Measurements from ENCODE around the gene CPEB3. TPM values are rescaled to one million over a fixed set of nuclear protein-coding genes. Genes with fewer than 3 reads are reported as not detected.
"Not testable (repeated sequence)": the region's sequence is repeated elsewhere in the genome, so short reads cannot be mapped to it uniquely, and the experiment has no call there.

Gene CPEB3
- total and polyA plus RNA-seq, 2 experiments from 2014 or later, result 5.0 to 8.3 TPM

DNA sequence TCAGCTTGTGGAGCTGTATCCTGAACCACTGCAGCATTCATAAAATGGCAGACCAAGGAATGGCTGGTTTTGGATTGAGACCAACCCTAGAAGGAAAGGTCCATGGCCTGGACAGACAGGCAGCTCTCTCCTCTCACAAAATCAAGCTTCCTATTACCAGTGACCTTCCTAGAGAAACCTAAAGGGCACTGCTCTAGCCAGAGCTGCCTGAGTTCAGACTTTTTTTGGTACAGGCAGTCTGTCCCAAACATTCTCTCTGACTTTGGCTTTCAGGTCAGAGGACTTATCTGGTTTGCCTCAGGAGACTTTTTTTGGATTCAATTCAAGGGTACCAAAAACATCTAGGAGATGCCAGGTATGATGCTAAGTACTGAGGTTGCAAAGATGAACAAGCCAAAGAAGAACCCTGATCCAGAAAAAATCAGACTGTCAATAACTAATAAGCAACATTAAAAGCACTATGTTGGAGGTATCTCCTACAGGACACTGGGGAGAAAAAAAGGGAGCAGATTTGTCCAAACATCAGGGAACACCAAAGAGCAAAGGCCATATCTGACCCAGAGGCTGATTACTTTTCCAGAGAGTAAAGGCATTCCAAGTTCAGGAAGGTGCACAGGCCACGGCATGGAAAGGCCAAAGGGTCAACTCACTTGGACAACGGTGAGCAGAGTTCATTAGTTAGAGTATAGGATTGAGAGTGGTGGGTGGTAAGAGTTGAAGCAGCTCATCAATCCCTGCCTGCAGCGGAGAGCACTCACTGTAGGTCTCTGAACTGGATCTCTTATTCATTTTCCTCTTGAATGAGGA is 169.0 kb downstream of the CPEB3 start:
- Histone ChIP-seq H3K27me3 (no peaks in the 10 kb centered on the region), H3K27ac (peak overlapping the region; percentile 70), H3K36me3 (no peaks in the 10 kb centered on the region), H3K4me3 (no peak overlapping the region), H3K4me1 (ENCODE audit: low read depth) (peaks cover 24% of the 10 kb centered on the region), H3K9me3 (ENCODE audit: low read depth) (no peaks in the 10 kb centered on the region)
- no peak for DNase-seq (ENCODE audit: low read depth in 1 of 2, low spot score in 1 of 2)
- TF ChIP-seq, protein P1, sequence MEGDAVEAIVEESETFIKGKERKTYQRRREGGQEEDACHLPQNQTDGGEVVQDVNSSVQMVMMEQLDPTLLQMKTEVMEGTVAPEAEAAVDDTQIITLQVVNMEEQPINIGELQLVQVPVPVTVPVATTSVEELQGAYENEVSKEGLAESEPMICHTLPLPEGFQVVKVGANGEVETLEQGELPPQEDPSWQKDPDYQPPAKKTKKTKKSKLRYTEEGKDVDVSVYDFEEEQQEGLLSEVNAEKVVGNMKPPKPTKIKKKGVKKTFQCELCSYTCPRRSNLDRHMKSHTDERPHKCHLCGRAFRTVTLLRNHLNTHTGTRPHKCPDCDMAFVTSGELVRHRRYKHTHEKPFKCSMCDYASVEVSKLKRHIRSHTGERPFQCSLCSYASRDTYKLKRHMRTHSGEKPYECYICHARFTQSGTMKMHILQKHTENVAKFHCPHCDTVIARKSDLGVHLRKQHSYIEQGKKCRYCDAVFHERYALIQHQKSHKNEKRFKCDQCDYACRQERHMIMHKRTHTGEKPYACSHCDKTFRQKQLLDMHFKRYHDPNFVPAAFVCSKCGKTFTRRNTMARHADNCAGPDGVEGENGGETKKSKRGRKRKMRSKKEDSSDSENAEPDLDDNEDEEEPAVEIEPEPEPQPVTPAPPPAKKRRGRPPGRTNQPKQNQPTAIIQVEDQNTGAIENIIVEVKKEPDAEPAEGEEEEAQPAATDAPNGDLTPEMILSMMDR (IDR thresholded peaks at IDR 0.05; ENCODE audit: low read depth, low read length), result no peak

DNA sequence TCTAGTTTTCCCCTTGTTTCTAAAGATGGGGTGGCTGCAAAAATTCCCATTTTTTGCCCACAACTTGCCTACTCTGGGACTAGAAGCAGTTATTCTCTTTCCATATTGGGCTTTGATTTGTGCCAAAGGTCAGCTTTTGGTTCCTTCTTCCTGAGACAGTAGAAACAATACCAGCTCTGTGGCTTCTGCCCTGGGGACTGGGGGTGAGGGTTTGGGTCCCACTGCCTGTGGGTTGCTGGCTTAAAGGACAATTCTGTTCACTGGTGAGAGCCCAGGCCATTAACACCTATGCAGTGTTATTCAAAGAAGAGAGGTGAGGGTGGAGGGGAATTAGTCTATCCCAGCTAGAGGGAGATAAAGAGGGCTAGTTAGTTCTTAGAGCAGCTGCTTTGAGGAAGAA is 171.5 kb downstream of the CPEB3 start:
- no peak for DNase-seq (ENCODE audit: low read depth in 1 of 2, low spot score in 1 of 2)
- H3K27ac ChIP-seq, result no peak overlapping the region
- H3K4me3 ChIP-seq, result no peak overlapping the region
- H3K36me3 ChIP-seq, result no peaks in the 10 kb centered on the region
- no peaks in the 10 kb centered on the region for H3K27me3 ChIP-seq
- H3K9me3 ChIP-seq (ENCODE audit: low read depth), result no peaks in the 10 kb centered on the region
- TF ChIP-seq, protein P1 (IDR thresholded peaks at IDR 0.05; ENCODE audit: low read depth, low read length), result no peak
- peaks cover 15% of the 10 kb centered on the region for H3K4me1 ChIP-seq (ENCODE audit: low read depth)

DNA sequence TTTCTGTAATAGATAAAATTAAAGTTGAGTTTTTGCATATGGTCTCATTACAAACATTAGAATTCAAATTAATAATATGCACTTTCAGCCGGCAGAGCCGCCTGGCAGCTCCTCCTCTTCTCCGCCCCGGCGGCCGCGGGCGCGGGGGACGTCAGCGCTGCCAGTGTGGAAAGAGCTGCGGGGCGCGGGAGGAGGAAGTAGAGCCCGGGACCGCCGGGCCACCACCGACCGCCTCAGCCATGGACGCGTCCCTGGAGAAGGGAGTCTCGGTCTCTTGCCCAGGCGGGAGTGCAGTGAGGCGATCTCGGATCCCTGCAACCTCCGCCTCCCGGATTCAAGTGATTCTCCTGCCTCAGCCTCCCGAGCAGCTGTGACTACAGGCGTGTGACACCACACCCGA is 176.0 kb downstream of the CPEB3 start:
- H3K4me3 ChIP-seq; H3K36me3 ChIP-seq; H3K27me3 ChIP-seq; H3K4me1 ChIP-seq (ENCODE audit: low read depth); H3K27ac ChIP-seq; DNase-seq (ENCODE audit: low read depth in 1 of 2, low spot score in 1 of 2); H3K9me3 ChIP-seq (ENCODE audit: low read depth): not testable (repeated sequence)

DNA sequence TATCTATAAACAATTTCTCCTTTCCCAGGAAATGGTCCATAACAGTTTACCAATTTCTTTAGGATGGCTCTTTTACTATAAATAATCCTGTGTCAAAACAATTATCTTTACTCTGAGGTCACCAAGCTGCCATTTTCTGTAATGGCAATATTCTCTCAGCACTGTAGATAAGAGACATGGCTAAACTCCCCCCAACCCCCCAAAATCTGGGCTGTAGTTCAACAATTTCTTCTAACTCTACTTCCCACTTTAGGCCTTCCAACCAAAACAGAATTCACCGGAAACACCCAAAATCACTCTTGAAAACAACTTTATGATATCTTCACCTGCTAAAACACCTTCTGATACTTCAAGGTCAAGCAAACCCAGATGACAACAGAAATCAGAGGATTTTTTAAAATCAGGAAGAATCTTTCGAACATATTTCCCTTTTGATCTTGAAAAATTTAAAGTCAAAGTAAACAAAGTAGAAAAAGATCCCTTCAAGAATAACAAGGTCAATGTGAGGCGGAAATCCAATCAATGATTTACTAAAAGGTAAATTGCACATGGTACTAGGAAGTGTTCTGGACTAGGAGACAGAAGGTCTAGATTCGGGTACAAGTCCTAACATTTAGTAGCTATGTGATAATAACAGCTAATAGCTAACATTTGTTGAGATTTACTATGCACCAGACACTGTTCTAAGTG is 176.8 kb downstream of the CPEB3 start:
- H3K4me3 ChIP-seq, result no peak overlapping the region
- no peaks in the 10 kb centered on the region for H3K4me1 ChIP-seq (ENCODE audit: low read depth)
- peak in 1 of 2 donors; percentile 21 for DNase-seq (ENCODE audit: low read depth in 1 of 2, low spot score in 1 of 2)
- no peaks in the 10 kb centered on the region for H3K9me3 ChIP-seq (ENCODE audit: low read depth)
- TF ChIP-seq, protein P1 (IDR thresholded peaks at IDR 0.05; ENCODE audit: low read depth, low read length), result no peak
- H3K27ac ChIP-seq, result no peak overlapping the region
- no peaks in the 10 kb centered on the region for H3K36me3 ChIP-seq
- no peaks in the 10 kb centered on the region for H3K27me3 ChIP-seq

DNA sequence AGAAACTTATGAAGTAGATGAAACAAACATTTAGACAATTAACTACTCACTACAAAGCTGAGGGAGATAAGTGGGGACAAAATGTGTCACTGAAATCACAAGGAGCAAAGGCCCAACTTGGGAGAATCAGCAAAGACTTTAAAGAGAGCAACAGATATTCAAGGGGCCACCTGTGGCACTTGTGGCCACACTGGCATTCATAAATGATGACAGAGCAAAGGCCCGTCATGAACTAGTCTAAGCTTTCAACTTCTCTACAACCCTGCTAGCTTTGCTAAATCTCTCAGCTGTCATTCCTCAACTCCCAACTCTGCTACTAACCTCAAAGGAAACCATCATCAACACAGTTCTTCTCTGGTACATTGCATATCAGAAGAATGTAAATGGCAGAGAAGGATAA is 178.4 kb downstream of the CPEB3 start:
- no peaks in the 10 kb centered on the region for H3K27me3 ChIP-seq
- TF ChIP-seq, protein P1 (IDR thresholded peaks at IDR 0.05; ENCODE audit: low read depth, low read length), result no peak
- no peak overlapping the region for H3K4me3 ChIP-seq
- no peaks in the 10 kb centered on the region for H3K9me3 ChIP-seq (ENCODE audit: low read depth)
- no peaks in the 10 kb centered on the region for H3K4me1 ChIP-seq (ENCODE audit: low read depth)
- DNase-seq (ENCODE audit: low read depth in 1 of 2, low spot score in 1 of 2), result no peak
- H3K27ac ChIP-seq, result no peak overlapping the region
- H3K36me3 ChIP-seq, result no peaks in the 10 kb centered on the region

DNA sequence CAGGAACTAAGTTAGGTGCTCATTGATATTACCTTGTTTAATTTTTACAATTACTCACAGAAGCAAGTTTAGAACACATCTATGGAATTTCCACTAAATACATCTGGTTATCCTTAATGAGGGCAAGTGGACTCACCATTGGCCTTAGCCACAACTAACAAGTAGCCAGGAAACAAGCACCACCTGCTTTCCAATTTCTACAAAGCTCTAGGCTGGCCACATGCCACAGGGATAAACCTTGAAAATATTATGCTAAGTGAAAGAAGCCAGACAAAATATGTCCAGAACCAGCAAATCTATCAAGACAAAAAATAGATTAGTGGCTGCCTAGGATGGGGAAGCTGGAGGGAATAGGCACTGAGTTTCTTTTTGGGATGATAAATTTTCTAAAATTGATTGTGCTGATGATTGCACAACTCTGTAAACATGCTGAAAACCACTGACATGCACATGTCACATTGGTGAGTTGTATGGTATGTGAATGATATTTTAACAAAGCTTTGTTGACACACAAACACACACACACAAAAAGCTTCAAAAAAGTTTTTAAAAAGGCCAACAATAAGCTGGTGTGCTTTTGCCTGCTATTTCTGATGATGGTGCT is 179.4 kb downstream of the CPEB3 start:
- no peak for DNase-seq (ENCODE audit: low read depth in 1 of 2, low spot score in 1 of 2)
- Histone ChIP-seq H3K27me3 (no peaks in the 10 kb centered on the region), H3K36me3 (no peaks in the 10 kb centered on the region), H3K27ac (no peak overlapping the region), H3K4me3 (no peak overlapping the region), H3K9me3 (ENCODE audit: low read depth) (no peaks in the 10 kb centered on the region), H3K4me1 (ENCODE audit: low read depth) (no peaks in the 10 kb centered on the region)
- TF ChIP-seq, protein P1 (IDR thresholded peaks at IDR 0.05; ENCODE audit: low read depth, low read length), result no peak
